SK-N-SH (cell line): ENCODE data around the gene FBXO7. TPM values are rescaled to one million over a fixed set of nuclear protein-coding genes. Genes with fewer than 3 reads are reported as not detected.

ENCODE experiments used
- CTCF ChIA-PET: fragments of 300-600, 350-600 bp; formaldehyde crosslinking; extraction: SDS; loops from one replicate; lab custom pipeline; 2021; lab: Yijun Ruan, JAX
- POLR2A ChIA-PET: fragments of 350-600 bp; sonication (Branson Sonifier 250); formaldehyde crosslinking; extraction: SDS; loops from one replicate; lab custom pipeline; 2020; ENCODE audit warnings: antibody characterized with exemption, inconsistent platforms; lab: Yijun Ruan, JAX
- DNase-seq: peaks from one replicate; pipeline ENCODE4 v3.0.0; 2012
- H2AFZ ChIP-seq: fragments of 200-600 bp; sonication (generic); 2 replicates; pipeline ENCODE4 v1.8.1; 2016; ENCODE audit warnings: antibody characterized with exemption, mild to moderate bottlenecking, low read depth
- H3F3A ChIP-seq: fragments of 200-600 bp; sonication (generic); replicated peaks from 2 replicates; pipeline ENCODE3; 2016; ENCODE audit warnings: antibody characterized with exemption, mild to moderate bottlenecking; ENCODE audit not compliant: insufficient read depth
- H3K27ac ChIP-seq, 2 experiments: fragments of 200-500 bp in 1 of 2; fragments of 200-600 bp in 1 of 2; sonication (Bioruptor generic) in 1 of 2; sonication (generic), shearing (Covaris generic) in 1 of 2; 2 replicates each; pipeline versions ENCODE4 v1.5.1 to v1.6.1; 2014 to 2016; ENCODE audit warnings: low read depth in 2 of 2, inconsistent platforms in 1 of 2, low read length in 1 of 2, mild to moderate bottlenecking in 1 of 2, mixed read lengths in 1 of 2
- H3K27me3 ChIP-seq: fragments of 200-600 bp; sonication (generic), shearing (Covaris generic); 2 replicates; pipeline ENCODE4 v1.6.1; 2016; ENCODE audit warnings: mixed run types; ENCODE audit not compliant: insufficient read depth
- H3K36me3 ChIP-seq, 2 experiments: fragments of 200-500 bp in 1 of 2; fragments of 200-600 bp in 1 of 2; sonication (Bioruptor generic) in 1 of 2; sonication (generic) in 1 of 2; replicated peaks in 1 of 2; 2 replicates each; pipeline versions ENCODE3 to v1.5.1; 2014 to 2016; ENCODE audit warnings: low read length in 1 of 2, mild to moderate bottlenecking in 1 of 2; ENCODE audit not compliant: insufficient read depth in 2 of 2, control insufficient read depth in 1 of 2
- H3K4me1 ChIP-seq, 2 experiments: fragments of 200-500 bp in 1 of 2; fragments of 200-600 bp in 1 of 2; sonication (Bioruptor generic) in 1 of 2; sonication (generic), shearing (Covaris generic) in 1 of 2; 2 replicates each; pipeline versions ENCODE4 v1.5.1 to v1.6.1; 2014 to 2016; ENCODE audit warnings: low read depth in 1 of 2, low read length in 1 of 2, mixed run types in 1 of 2; ENCODE audit not compliant: insufficient read depth in 2 of 2, control insufficient read depth in 1 of 2
- H3K4me2 ChIP-seq: fragments of 200-600 bp; sonication (generic), shearing (Covaris generic); 2 replicates; pipeline ENCODE4 v1.6.1; 2017; ENCODE audit warnings: mixed run types
- H3K4me3 ChIP-seq, 2 experiments: fragments of 200-500 bp in 1 of 2; fragments of 200-600 bp in 1 of 2; sonication (Bioruptor generic) in 1 of 2; sonication (generic), shearing (Covaris generic) in 1 of 2; 2 replicates each; pipeline versions ENCODE4 v1.5.1 to v1.8.1; 2014 to 2016; ENCODE audit warnings: low read depth in 2 of 2, inconsistent platforms in 1 of 2, low read length in 1 of 2, mild to moderate bottlenecking in 1 of 2, mixed read lengths in 1 of 2, moderate library complexity in 1 of 2
- H3K79me2 ChIP-seq: fragments of 200-600 bp; sonication (generic); 2 replicates; pipeline ENCODE4 v1.8.1; 2017; ENCODE audit warnings: mild to moderate bottlenecking; ENCODE audit not compliant: insufficient read depth
- H3K9ac ChIP-seq: fragments of 200-600 bp; sonication (generic); 2 replicates; pipeline ENCODE4 v1.6.1; 2017; ENCODE audit warnings: mixed run types
- H3K9me2 ChIP-seq: fragments of 200-600 bp; sonication (generic); 2 replicates; pipeline ENCODE4 v1.6.1; 2017; ENCODE audit warnings: mixed run types
- H3K9me3 ChIP-seq: fragments of 200-600 bp; sonication (generic); 2 replicates; pipeline ENCODE4 v1.6.1; 2017; ENCODE audit warnings: mixed run types, mild to moderate bottlenecking, moderate library complexity
- H4K20me1 ChIP-seq: fragments of 200-600 bp; sonication (generic); 2 replicates; pipeline ENCODE4 v1.6.1; 2017; ENCODE audit warnings: mild to moderate bottlenecking, mixed run types; ENCODE audit not compliant: insufficient read depth
- CTCF ChIP-seq: fragments of 200-600 bp; sonication (generic); IDR thresholded peaks from 2 replicates; pipeline ENCODE4 v1.6.1; 2017; ENCODE audit warnings: antibody characterized with exemption, mild to moderate bottlenecking, moderate library complexity
- EZH2phosphoT487 ChIP-seq: fragments of 200-600 bp; sonication (generic); IDR thresholded peaks from 2 replicates; pipeline ENCODE4 v1.6.1; 2017; ENCODE audit warnings: low read depth, mixed run types, mild to moderate bottlenecking, antibody characterized with exemption, moderate library complexity, borderline replicate concordance
- FOSL2 ChIP-seq: IDR thresholded peaks from 2 replicates; pipeline ENCODE4 v1.4.0; 2012; ENCODE audit warnings: low read depth, mild to moderate bottlenecking, moderate library complexity, borderline replicate concordance
- FOXJ3 ChIP-seq: sonication (generic); formaldehyde crosslinking; IDR thresholded peaks from 2 replicates; pipeline ENCODE4 v1.5.1; 2020; ENCODE audit warnings: mild to moderate bottlenecking, missing genetic modification reagents
- GABPA ChIP-seq: IDR thresholded peaks from 2 replicates; pipeline ENCODE4 v1.4.0; 2012; ENCODE audit warnings: low read depth, mild to moderate bottlenecking
- MXI1 ChIP-seq: IDR thresholded peaks from 2 replicates; pipeline ENCODE4 v1.6.1; 2012; ENCODE audit warnings: mild to moderate bottlenecking, low read depth, low read length, improper control_type of control experiment
- NRF1 ChIP-seq: IDR thresholded peaks from 2 replicates; pipeline ENCODE4 v1.6.1; 2012; ENCODE audit warnings: low read depth, mild to moderate bottlenecking, low read length
- RCOR1 ChIP-seq: fragments of 150-350 bp; IDR thresholded peaks from 2 replicates; pipeline ENCODE4 v1.6.1; 2017; ENCODE audit warnings: antibody characterized with exemption, low read length
- REST ChIP-seq: IDR thresholded peaks from 2 replicates; pipeline ENCODE4 v1.6.1; 2012; ENCODE audit warnings: mild to moderate bottlenecking, low read depth, low read length, moderate library complexity
- RXRA ChIP-seq: IDR thresholded peaks from 2 replicates; pipeline ENCODE4 v1.4.0; 2012; ENCODE audit warnings: low read depth, mild to moderate bottlenecking, borderline replicate concordance
- SIN3A ChIP-seq: IDR thresholded peaks from 2 replicates; pipeline ENCODE4 v1.6.1; 2012; ENCODE audit warnings: low read depth, mild to moderate bottlenecking, low read length, moderate library complexity, borderline replicate concordance
- SMC3 ChIP-seq: IDR thresholded peaks from 2 replicates; pipeline ENCODE4 v1.6.1; 2012; ENCODE audit warnings: low read depth, low read length, improper control_type of control experiment
- TAF1 ChIP-seq: IDR thresholded peaks from 2 replicates; pipeline ENCODE4 v1.6.1; 2012; ENCODE audit warnings: low read depth, mild to moderate bottlenecking, low read length, moderate library complexity, borderline replicate concordance
- TEAD4 ChIP-seq: IDR thresholded peaks from 2 replicates; pipeline ENCODE4 v1.4.0; 2012; ENCODE audit warnings: mild to moderate bottlenecking, borderline replicate concordance; ENCODE audit not compliant: insufficient read depth
- ZBTB33 ChIP-seq: IDR thresholded peaks from 2 replicates; pipeline ENCODE4 v1.4.0; 2012; ENCODE audit warnings: low read depth, borderline replicate concordance
- WGBS: methylation state at CpG from one replicate; pipeline ENCODE4 v1.1.6; 2017; ENCODE audit warnings: low lambda C conversion rate; 5-methylcytosine and 5-hydroxymethylcytosine counted together
- polyA plus RNA-seq, 3 experiments: library from polyadenylated mRNA; depleted of rRNA; stranded (reverse); fragments of >200 nt; gene quantifications; 2 replicates each; pipeline ENCODE4 v1.2.3, GENCODE V29; 2012
- TF ChIP-seq, protein P1 (sequence below): fragments of 150-350 bp; IDR thresholded peaks from 2 replicates; pipeline ENCODE4 v1.6.1; 2017; ENCODE audit warnings: antibody characterized with exemption, low read length, low read depth, borderline replicate concordance
- TF ChIP-seq, protein P2 (sequence below): fragments of 150-350 bp; IDR thresholded peaks from 2 replicates; pipeline ENCODE4 v1.6.1; 2016; ENCODE audit warnings: mild to moderate bottlenecking, low read depth, low read length

The FBXO7 gene
- polyA plus RNA-seq, 1 of the 3 experiments (the other 2 are of a cell fraction): 77.3 TPM

- Histone ChIP-seq H3K4me3 (no peak overlapping the region), H3K4me1 (no peaks in the 10 kb centered on the region), H3K27ac (no peak overlapping the region), H3K79me2 (no peaks in the 10 kb centered on the region), H2AFZ (no peak overlapping the region), H3K9ac (no peak overlapping the region), H3K27me3 (no peaks in the 10 kb centered on the region), H3K4me2 (no peak overlapping the region), H3F3A (no peaks in the 10 kb centered on the region), H3K36me3 (no peaks in the 10 kb centered on the region), H4K20me1 (no peaks in the 10 kb centered on the region), H3K9me2 (no peaks in the 10 kb centered on the region), H3K9me3 (no peaks in the 10 kb centered on the region)
- WGBS: 82% methylated on average over 8 of the region's 9 CpGs
- TF ChIP-seq TEAD4 (no peak), CTCF (no peak), RXRA (no peak), FOXJ3 (CRISPR knock-in tag) (no peak), EZH2phosphoT487 (no peak), SMC3 (no peak), TAF1 (no peak)
- TF ChIP-seq, protein P1, sequence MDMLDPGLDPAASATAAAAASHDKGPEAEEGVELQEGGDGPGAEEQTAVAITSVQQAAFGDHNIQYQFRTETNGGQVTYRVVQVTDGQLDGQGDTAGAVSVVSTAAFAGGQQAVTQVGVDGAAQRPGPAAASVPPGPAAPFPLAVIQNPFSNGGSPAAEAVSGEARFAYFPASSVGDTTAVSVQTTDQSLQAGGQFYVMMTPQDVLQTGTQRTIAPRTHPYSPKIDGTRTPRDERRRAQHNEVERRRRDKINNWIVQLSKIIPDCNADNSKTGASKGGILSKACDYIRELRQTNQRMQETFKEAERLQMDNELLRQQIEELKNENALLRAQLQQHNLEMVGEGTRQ: no peak
- TF ChIP-seq, protein P2, sequence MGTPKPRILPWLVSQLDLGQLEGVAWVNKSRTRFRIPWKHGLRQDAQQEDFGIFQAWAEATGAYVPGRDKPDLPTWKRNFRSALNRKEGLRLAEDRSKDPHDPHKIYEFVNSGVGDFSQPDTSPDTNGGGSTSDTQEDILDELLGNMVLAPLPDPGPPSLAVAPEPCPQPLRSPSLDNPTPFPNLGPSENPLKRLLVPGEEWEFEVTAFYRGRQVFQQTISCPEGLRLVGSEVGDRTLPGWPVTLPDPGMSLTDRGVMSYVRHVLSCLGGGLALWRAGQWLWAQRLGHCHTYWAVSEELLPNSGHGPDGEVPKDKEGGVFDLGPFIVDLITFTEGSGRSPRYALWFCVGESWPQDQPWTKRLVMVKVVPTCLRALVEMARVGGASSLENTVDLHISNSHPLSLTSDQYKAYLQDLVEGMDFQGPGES: no peak
- DNase-seq: no peak
- CTCF ChIA-PET: interaction anchor here (1.3 to 2.0 kb wide), 3 partner anchors 18 to 439 kb away, joined by 3 to 7 read pairs (median 5); no protein-coding TSS in a partner anchor
- POLR2A ChIA-PET: no interaction called here
Observed at GRCh38 chr22:32546935-32547334, 72.3 kb downstream of the FBXO7 start.

- H3K9me3 ChIP-seq: no peaks in the 10 kb centered on the region
- H3K4me1 ChIP-seq: no peaks in the 10 kb centered on the region
- no peaks in the 10 kb centered on the region for H3K79me2 ChIP-seq
- 56% methylated on average over 7 of the region's 7 CpGs for WGBS
- H3K9me2 ChIP-seq: no peaks in the 10 kb centered on the region
- no peak overlapping the region for H3K27ac ChIP-seq
- no peaks in the 10 kb centered on the region for H4K20me1 ChIP-seq
- ChIA-PET POLR2A (no interaction called here), CTCF (interaction anchor here (1.7 kb wide), 1 partner anchor 19 kb away, joined by 5 read pairs; no protein-coding TSS in a partner anchor)
- no peak overlapping the region for H3K4me3 ChIP-seq
- no peak for DNase-seq
- no peaks in the 10 kb centered on the region for H3K27me3 ChIP-seq
- no peak overlapping the region for H2AFZ ChIP-seq
- no peak overlapping the region for H3K9ac ChIP-seq
- H3K36me3 ChIP-seq: no peaks in the 10 kb centered on the region
- H3F3A ChIP-seq: no peaks in the 10 kb centered on the region
- H3K4me2 ChIP-seq: no peak overlapping the region
- no peak for TF ChIP-seq REST
- TF ChIP-seq SIN3A: no peak
- TF ChIP-seq MXI1: no peak
- no peak for TF ChIP-seq NRF1
- TF ChIP-seq ZBTB33: no peak
- TF ChIP-seq GABPA: no peak
- no peak for TF ChIP-seq TAF1
- no peak for TF ChIP-seq FOSL2
- TF ChIP-seq RCOR1: no peak
Observed at GRCh38 chr22:32548039-32548438, 73.4 kb downstream of the FBXO7 start.
